Fibroblast of villous mesenchyme (primary cell): ENCODE data around the gene PGLYRP2. TPM values are rescaled to one million over a fixed set of nuclear protein-coding genes. Genes with fewer than 3 reads are reported as not detected.

Experiments used
- DNase-seq: peaks from one replicate; pipeline ENCODE4 v3.0.0-alpha.2; 2010; ENCODE audit warnings: low read depth
- H3K4me3 ChIP-seq: 2 replicates; pipeline ENCODE4 v1.5.1; 2011; ENCODE audit warnings: low read depth, mild to moderate bottlenecking, low read length
- CTCF ChIP-seq: IDR thresholded peaks from 2 replicates; pipeline ENCODE4 v1.5.1; 2012; ENCODE audit warnings: low read depth, mild to moderate bottlenecking, low read length; ENCODE audit not compliant: insufficient read depth
- total RNA-seq: library from RNA; depleted of rRNA; stranded (reverse); fragments of >200 nt; gene quantifications from 2 replicates; pipeline ENCODE4 v1.2.3, GENCODE V29; 2012

The PGLYRP2 gene
- not detected in 2 replicates for total RNA-seq

GRCh38 chr19:15479391-15480345 lies at the start of gene PGLYRP2:
TSS of gene PGLYRP2 (minus strand) at chr19:15479501. CDS start at chr19:15479371, 130 bp downstream.
- no peak within 1 kb of the TSS for H3K4me3 ChIP-seq
- no peak for DNase-seq
- TF ChIP-seq CTCF: no peak

GRCh38 chr19:15527705-15528104 lies 48.4 kb upstream of the PGLYRP2 start:
- no peak for DNase-seq
- TF ChIP-seq CTCF: no peak
- H3K4me3 ChIP-seq: no peak overlapping the region

- no peak overlapping the region for H3K4me3 ChIP-seq
- DNase-seq: no peak
- no peak for TF ChIP-seq CTCF
Measured at GRCh38 chr19:15526408-15526807, 47.1 kb upstream of the PGLYRP2 start.

- H3K4me3 ChIP-seq: no peak overlapping the region
- no peak for DNase-seq
- no peak for TF ChIP-seq CTCF
Measured at GRCh38 chr19:15525291-15525690, 46.0 kb upstream of the PGLYRP2 start.

- TF ChIP-seq CTCF: no peak
- no peak overlapping the region for H3K4me3 ChIP-seq
- DNase-seq: no peak
Measured at GRCh38 chr19:15524781-15525180, 45.5 kb upstream of the PGLYRP2 start.

GRCh38 chr19:15519433-15519976 lies 40.2 kb upstream of the PGLYRP2 start:
- no peak for DNase-seq
- no peak for TF ChIP-seq CTCF
- no peak overlapping the region for H3K4me3 ChIP-seq
